K562 (cell line): ENCODE data around the gene PRKAR2B. TPM values are rescaled to one million over a fixed set of nuclear protein-coding genes. Genes with fewer than 3 reads are reported as not detected.

Experiments
- ASH1L ChIP-seq: fragments of 450-650 bp; IDR thresholded peaks from 2 replicates; pipeline ENCODE4 v1.6.1; 2018; ENCODE audit warnings: borderline replicate concordance, mild to moderate bottlenecking, low read depth; ENCODE audit not compliant: partially characterized antibody
- ATF1 ChIP-seq, 2 experiments: fragments of 450-650 bp in 1 of 2; IDR thresholded peaks; 2 replicates each; pipeline ENCODE4 v1.6.1; 2016; ENCODE audit warnings: missing compliant biosample characterization in 1 of 2, missing genetic modification characterization in 1 of 2
- BCOR ChIP-seq: fragments of 450-650 bp; IDR thresholded peaks from 2 replicates; pipeline ENCODE4 v1.6.1; 2016
- DIDO1 ChIP-seq: fragments of 450-650 bp; IDR thresholded peaks from 2 replicates; pipeline ENCODE4 v1.6.1; 2016; ENCODE audit warnings: low read depth, missing biosample characterization, missing genetic modification characterization
- FOXJ2 ChIP-seq: fragments of 200-800 bp; sonication (Bioruptor generic); IDR thresholded peaks from 2 replicates; pipeline ENCODE4 v1.6.1; 2016; ENCODE audit warnings: missing genetic modification characterization, missing compliant biosample characterization
- GTF2A2 ChIP-seq: IDR thresholded peaks from 2 replicates; pipeline ENCODE4 v1.6.1; 2016; ENCODE audit warnings: mild to moderate bottlenecking, missing genetic modification characterization, missing compliant biosample characterization
- GTF2E2 ChIP-seq: fragments of 200-800 bp; sonication (Bioruptor generic); IDR thresholded peaks from 2 replicates; pipeline ENCODE4 v1.6.1; 2016; ENCODE audit warnings: missing genetic modification characterization, missing compliant biosample characterization
- GTF2F1 ChIP-seq: IDR thresholded peaks from 2 replicates; pipeline ENCODE4 v1.6.1; 2011; ENCODE audit warnings: low read depth, low read length, improper control_type of control experiment
- HSF4 ChIP-seq: fragments of 250-450 bp; sonication (Bioruptor Pico); IDR thresholded peaks from 2 replicates; pipeline ENCODE4 v2.1.2; 2022; ENCODE audit warnings: mild to moderate bottlenecking, moderate library complexity, borderline replicate concordance
- ILK ChIP-seq: fragments of 450-650 bp; IDR thresholded peaks from 2 replicates; pipeline ENCODE4 v1.6.1; 2016; ENCODE audit warnings: missing genetic modification characterization, low read depth, mild to moderate bottlenecking, missing compliant biosample characterization, moderate library complexity, borderline replicate concordance
- POLR2AphosphoS2 ChIP-seq: IDR thresholded peaks from 2 replicates; pipeline ENCODE4 v1.6.1; 2012; ENCODE audit warnings: low read length, improper control_type of control experiment
- POLR2B ChIP-seq: fragments of 450-650 bp; IDR thresholded peaks from 2 replicates; pipeline ENCODE4 v1.6.1; 2018; ENCODE audit warnings: low read depth; ENCODE audit not compliant: partially characterized antibody
- RBM25 ChIP-seq: fragments of 200-400 bp; formaldehyde crosslinking; IDR thresholded peaks from 2 replicates; pipeline ENCODE4 v1.6.1; 2018; ENCODE audit warnings: low read length, low read depth, moderate library complexity; ENCODE audit not compliant: severe bottlenecking
- SRSF3 ChIP-seq: fragments of 200-400 bp; formaldehyde crosslinking; IDR thresholded peaks from 2 replicates; pipeline ENCODE4 v1.6.1; 2016; ENCODE audit warnings: mild to moderate bottlenecking, low read length, moderate library complexity; ENCODE audit not compliant: insufficient read depth
- SRSF7 ChIP-seq: fragments of 200-400 bp; formaldehyde crosslinking; optimal IDR thresholded peaks from 2 replicates; pipeline ENCODE3; 2017; ENCODE audit warnings: mild to moderate bottlenecking, low read depth, low read length
- TCFL5 ChIP-seq: fragments of 250-450 bp; sonication (Bioruptor Pico); conservative IDR thresholded peaks from 2 replicates; pipeline ENCODE4 v1.6.1; 2021; ENCODE audit warnings: mild to moderate bottlenecking, moderate library complexity, matching md5 sums
- TRIM28 ChIP-seq: fragments of 450-650 bp; IDR thresholded peaks from 2 replicates; pipeline ENCODE4 v1.6.1; 2017
- ZBTB11 ChIP-seq, 3 experiments: fragments of 200-800 bp in 1 of 3; fragments of 250-450 bp in 1 of 3; fragments of 450-650 bp in 1 of 3; sonication (Bioruptor Pico) in 1 of 3; sonication (Bioruptor generic) in 1 of 3; formaldehyde crosslinking in 1 of 3; IDR thresholded peaks; 2 replicates each; pipeline versions ENCODE4 v1.6.1 to v1.8.0; 2016 to 2022; ENCODE audit warnings: mild to moderate bottlenecking in 2 of 3, missing genetic modification characterization in 2 of 3, missing compliant biosample characterization in 1 of 3, moderate library complexity in 1 of 3
- ZFX ChIP-seq: sonication (generic); formaldehyde crosslinking; IDR thresholded peaks from 2 replicates; pipeline ENCODE4 v1.8.0; 2022; ENCODE audit warnings: mild to moderate bottlenecking, missing genetic modification reagents, moderate library complexity
- ZMIZ1 ChIP-seq, 2 experiments: fragments of 150-350 bp in 1 of 2; IDR thresholded peaks; 2 replicates each; pipeline ENCODE4 v1.6.1; 2012 to 2016; ENCODE audit warnings: low read depth in 2 of 2, low read length in 2 of 2, mild to moderate bottlenecking in 1 of 2, moderate library complexity in 1 of 2
- ZNF41 ChIP-seq: fragments of 250-450 bp; sonication (Bioruptor Pico); conservative IDR thresholded peaks from 2 replicates; pipeline ENCODE4 v1.4.0; 2020; ENCODE audit warnings: mild to moderate bottlenecking
- ZNF586 ChIP-seq: fragments of 450-650 bp; formaldehyde crosslinking; conservative IDR thresholded peaks from 2 replicates; pipeline ENCODE4 v1.4.0; 2020; ENCODE audit warnings: mild to moderate bottlenecking, moderate library complexity
- ZNF77 ChIP-seq: fragments of 250-450 bp; sonication (Bioruptor Pico); IDR thresholded peaks from 2 replicates; pipeline ENCODE4 v1.5.0; 2020
- polyA plus RNA-seq, 8 experiments: library from polyadenylated mRNA; depleted of rRNA in 4 of 8; stranded (reverse) in 5 of 8; unstranded in 3 of 8; fragments of >200 nt; fragmentation: Nextera tagmentation in 2 of 8; fragmentation: Illumina TruSeq in 1 of 8; extraction: Ambion mirVana in 2 of 8; extraction: Trizol in 1 of 8; gene quantifications; 2 replicates each; pipeline versions ENCODE4 v1.2.1 to v1.2.3, GENCODE V29; 2011 to 2014; ENCODE audit warnings: inconsistent platforms in 1 of 8, missing spikeins in 1 of 8
- total RNA-seq, 7 experiments: library from RNA; depleted of rRNA in 6 of 7; stranded (reverse); fragments of >200 nt in 6 of 7; fragmentation: Illumina TruSeq in 2 of 7; extraction: Trizol in 2 of 7; gene quantifications; 2 replicates each; pipeline versions ENCODE4 v1.2.1 to v1.2.3, GENCODE V29; 2011 to 2021; ENCODE audit warnings: low replicate concordance in 1 of 7

PRKAR2B gene
- total and polyA plus RNA-seq, 9 of the 15 experiments (the other 6 are each of a cell fraction or from before 2014, with no cell fraction given), result 59.0 to 173 (median 129) TPM

- TF ChIP-seq ZBTB11 (CRISPR knock-in tag; IDR thresholded peaks at IDR 0.05) (no peak), ATF1 (CRISPR knock-in tag; IDR thresholded peaks at IDR 0.05) (no peak), ATF1 (tag; IDR thresholded peaks at IDR 0.05) (no peak), TRIM28 (no peak), ZNF77 (no peak), ILK (tag) (no peak), TCFL5 (CRISPR knock-in tag) (no peak), DIDO1 (tag) (no peak), HSF4 (CRISPR knock-in tag) (no peak), POLR2AphosphoS2 (no peak), ZMIZ1 (IDR thresholded peaks at IDR 0.05; ENCODE audit: low read depth in 2 of 2, low read length in 2 of 2) (no peak), POLR2B (no peak), ZFX (CRISPR knock-in tag) (no peak), GTF2A2 (tag) (no peak), RBM25 (no peak), SRSF3 (no peak), ZNF41 (CRISPR knock-in tag) (no peak), BCOR (no peak), ASH1L (no peak), FOXJ2 (tag) (no peak), GTF2E2 (no peak), GTF2F1 (no peak), ZNF586 (CRISPR knock-in tag) (no peak), SRSF7 (no peak)
Observed at GRCh38 chr7:107075863-107076574, 31.5 kb downstream of the PRKAR2B start (continued).
